22Rv1 (cell line): ENCODE data around the gene SYNDIG1.

Experiments
- CTCF ChIP-seq: fragments of 450-650 bp; IDR thresholded peaks from 2 replicates; pipeline ENCODE4 v1.5.1; 2017; ENCODE audit warnings: mild to moderate bottlenecking
- ZFX ChIP-seq: fragments of 450-650 bp; IDR thresholded peaks from 2 replicates; pipeline ENCODE4 v1.6.1; 2017; ENCODE audit warnings: antibody characterized with exemption, borderline replicate concordance

DNA sequence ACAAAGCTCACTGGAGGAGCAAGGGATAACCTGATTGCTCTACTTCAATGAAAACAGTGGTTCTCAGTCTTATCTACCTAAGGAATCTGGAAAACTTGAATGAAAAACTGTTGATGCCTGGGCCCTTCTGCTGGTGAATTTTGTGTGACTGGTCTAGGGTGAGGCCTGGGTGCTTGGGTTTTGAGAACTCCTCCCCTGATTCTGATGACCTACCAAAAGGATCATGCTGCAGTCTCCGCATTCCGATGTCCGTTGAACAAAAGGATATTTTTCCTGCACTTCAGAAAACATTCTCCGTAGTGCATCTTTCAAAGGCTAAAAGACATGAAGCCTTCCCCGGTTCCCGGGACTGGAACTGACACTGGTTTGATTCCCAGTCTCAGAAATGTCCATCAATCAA lies 157.9 kb downstream of the SYNDIG1 start:
- no peak for TF ChIP-seq CTCF
- no peak for TF ChIP-seq ZFX
